Measurements from ENCODE around the gene GSG1L2. TPM values are rescaled to one million over a fixed set of nuclear protein-coding genes. Genes with fewer than 3 reads are reported as not detected.

GSG1L2 gene
- total RNA-seq, 4 donors from 2014 or later, result not detected

- DNase-seq (ENCODE audit: low spot score in 2 of 2), result no peak
- TF ChIP-seq POLR2A (IDR thresholded peaks at IDR 0.05), result no peak
- TF ChIP-seq, protein P1, sequence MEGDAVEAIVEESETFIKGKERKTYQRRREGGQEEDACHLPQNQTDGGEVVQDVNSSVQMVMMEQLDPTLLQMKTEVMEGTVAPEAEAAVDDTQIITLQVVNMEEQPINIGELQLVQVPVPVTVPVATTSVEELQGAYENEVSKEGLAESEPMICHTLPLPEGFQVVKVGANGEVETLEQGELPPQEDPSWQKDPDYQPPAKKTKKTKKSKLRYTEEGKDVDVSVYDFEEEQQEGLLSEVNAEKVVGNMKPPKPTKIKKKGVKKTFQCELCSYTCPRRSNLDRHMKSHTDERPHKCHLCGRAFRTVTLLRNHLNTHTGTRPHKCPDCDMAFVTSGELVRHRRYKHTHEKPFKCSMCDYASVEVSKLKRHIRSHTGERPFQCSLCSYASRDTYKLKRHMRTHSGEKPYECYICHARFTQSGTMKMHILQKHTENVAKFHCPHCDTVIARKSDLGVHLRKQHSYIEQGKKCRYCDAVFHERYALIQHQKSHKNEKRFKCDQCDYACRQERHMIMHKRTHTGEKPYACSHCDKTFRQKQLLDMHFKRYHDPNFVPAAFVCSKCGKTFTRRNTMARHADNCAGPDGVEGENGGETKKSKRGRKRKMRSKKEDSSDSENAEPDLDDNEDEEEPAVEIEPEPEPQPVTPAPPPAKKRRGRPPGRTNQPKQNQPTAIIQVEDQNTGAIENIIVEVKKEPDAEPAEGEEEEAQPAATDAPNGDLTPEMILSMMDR (IDR thresholded peaks at IDR 0.05), result no peak
- H3K4me3 ChIP-seq (ENCODE audit: low read depth, poor library complexity, severe bottlenecking), result no peak overlapping the region
- 85 to 90% methylated on average over 9 of the region's 9 CpGs for WGBS, 2 donors
- intact Hi-C loops (cut with DNase I; ENCODE audit: low total_unique reads), result no loop called here
Observed at GRCh38 chr17:9813166-9813565, 8.7 kb downstream of the GSG1L2 start.

GRCh38 chr17:9811537-9811936, 10.3 kb downstream of the GSG1L2 start:
- intact Hi-C loops (cut with DNase I; ENCODE audit: low total_unique reads), result no loop called here
- whole genome bisulfite sequencing, 2 donors, result 83 to 85% methylated on average over 11 of the region's 11 CpGs

DNA sequence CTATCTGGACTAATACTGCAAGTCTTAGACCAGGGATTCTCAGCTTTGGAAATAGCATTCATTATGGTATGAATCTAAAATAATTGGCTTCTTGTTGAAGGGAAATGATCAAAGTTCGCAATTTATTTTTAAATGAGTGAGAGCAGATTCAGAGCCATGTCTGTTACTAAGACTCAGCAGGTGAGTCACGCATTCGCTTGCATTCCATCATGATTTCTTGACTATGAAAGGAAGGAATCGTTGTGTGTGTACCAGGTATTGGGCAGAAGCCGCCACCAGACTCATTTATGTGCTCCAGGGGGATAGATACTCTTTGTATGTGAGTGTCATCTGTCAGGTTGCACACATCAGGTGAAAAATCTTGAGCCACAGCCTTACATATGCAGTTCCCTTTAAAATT, 10.8 kb downstream of the GSG1L2 start:
- DNase-seq (ENCODE audit: low spot score in 2 of 2), result no peak
- intact Hi-C loops (cut with DNase I; ENCODE audit: low total_unique reads), result no loop called here
- no peak for TF ChIP-seq POLR2A (IDR thresholded peaks at IDR 0.05)
- TF ChIP-seq, protein P1 (IDR thresholded peaks at IDR 0.05), result no peak
- H3K4me3 ChIP-seq (ENCODE audit: low read depth, poor library complexity, severe bottlenecking), result no peak overlapping the region
- WGBS, 2 donors, result 84 to 86% methylated on average over 5 of the region's 5 CpGs

More at GRCh38 chr17:9811537-9811936, 10.3 kb downstream of the GSG1L2 start:
- DNase-seq (ENCODE audit: low spot score in 2 of 2), result no peak
- no peak for TF ChIP-seq POLR2A (IDR thresholded peaks at IDR 0.05)
- TF ChIP-seq, protein P1 (IDR thresholded peaks at IDR 0.05), result no peak
- H3K4me3 ChIP-seq (ENCODE audit: low read depth, poor library complexity, severe bottlenecking), result no peak overlapping the region

DNA sequence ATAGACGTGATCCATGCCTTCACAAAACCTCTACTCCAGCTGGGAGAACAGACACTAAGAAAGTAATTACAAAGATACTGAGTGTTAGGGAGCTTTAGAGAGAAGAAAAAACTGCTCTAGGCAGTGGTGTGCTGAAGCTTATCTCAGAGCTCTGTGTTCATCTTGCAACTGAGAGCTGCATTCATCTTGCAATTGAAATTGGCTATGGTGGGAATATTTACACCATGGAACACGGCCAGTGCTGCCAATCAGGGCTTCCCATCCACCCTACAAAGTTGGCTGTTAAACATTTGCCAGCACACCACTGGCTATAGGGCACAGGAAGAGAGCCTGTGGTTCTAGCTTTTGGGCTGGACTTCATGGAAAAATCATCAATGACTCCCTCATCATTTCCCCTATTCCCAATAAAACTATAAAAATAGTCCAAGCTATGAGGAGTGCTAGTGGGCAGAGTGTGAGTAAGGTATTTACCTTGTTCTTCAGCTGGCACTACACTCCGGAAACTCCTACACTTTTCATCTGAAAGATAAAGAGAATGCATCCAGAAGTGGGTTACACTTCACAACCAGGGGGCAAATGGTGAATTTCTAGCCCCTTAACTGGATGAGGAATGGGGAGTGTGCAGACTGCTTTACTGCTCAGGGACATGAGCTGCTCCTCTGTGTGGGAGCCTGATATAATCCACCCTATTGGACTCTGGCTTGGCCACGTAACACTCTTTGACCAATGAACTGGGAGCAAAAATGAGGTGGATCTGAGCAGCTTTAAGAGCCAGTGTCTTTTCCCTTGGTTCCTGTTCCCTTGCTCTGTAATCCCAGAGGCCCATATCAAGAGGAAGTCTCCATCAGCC, 11.6 kb downstream of the GSG1L2 start:
- intact Hi-C loops (cut with DNase I; ENCODE audit: low total_unique reads), result no loop called here
- TF ChIP-seq POLR2A (IDR thresholded peaks at IDR 0.05), result no peak
- TF ChIP-seq, protein P1 (IDR thresholded peaks at IDR 0.05), result no peak
- no peak overlapping the region for H3K4me3 ChIP-seq (ENCODE audit: low read depth, poor library complexity, severe bottlenecking)
- WGBS, 2 donors, result 71 to 81% methylated on average over 4 of the region's 4 CpGs
- no peak for DNase-seq (ENCODE audit: low spot score in 2 of 2)

DNA sequence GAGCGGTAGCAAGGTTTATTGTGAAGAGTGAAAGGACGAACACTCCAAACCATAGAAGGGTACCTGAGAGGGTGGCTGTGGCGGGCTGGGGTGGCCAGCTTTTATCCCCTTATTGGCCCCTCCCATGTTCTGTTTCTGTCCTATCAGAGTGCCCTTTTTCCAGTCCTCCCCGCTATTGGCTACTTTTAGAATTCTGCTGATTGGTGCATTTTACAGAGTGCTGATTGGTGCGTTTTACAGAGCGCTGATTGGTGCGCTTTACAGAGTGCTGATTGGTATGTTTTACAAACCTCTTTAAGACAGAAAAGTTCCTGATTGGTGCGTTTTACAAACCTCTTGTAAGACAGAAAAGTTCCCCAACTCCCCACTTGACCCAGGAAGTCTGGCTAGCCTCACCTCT, 12.5 kb downstream of the GSG1L2 start:
- 90 to 92% methylated on average over 8 of the region's 8 CpGs for WGBS, 2 donors
- no peak for DNase-seq (ENCODE audit: low spot score in 2 of 2)
- intact Hi-C loops (cut with DNase I; ENCODE audit: low total_unique reads), result no loop called here
- TF ChIP-seq, protein P1 (IDR thresholded peaks at IDR 0.05), result no peak
- TF ChIP-seq POLR2A (IDR thresholded peaks at IDR 0.05), result no peak
- H3K4me3 ChIP-seq (ENCODE audit: low read depth, poor library complexity, severe bottlenecking), result no peak overlapping the region
